BLaER1 treated with 17β-estradiol and CSF1 and Interleukin-3, amounts not matched to agents 10 nM and 100 nM (cell line): Measurements from ENCODE around the gene KIAA0232.
A peak's percentile ranks its signal among the peaks of the same experiment; 100 is the strongest.
"Not testable (repeated sequence)": the region's sequence is repeated elsewhere in the genome, so short reads cannot be mapped to it uniquely, and the experiment has no call there.

Experiments
- H3K27ac ChIP-seq, 11 experiments: shearing (Covaris generic); formaldehyde crosslinking; 2 replicates each; pipeline ENCODE4 v1.8.1; 2022
- H3K27me3 ChIP-seq, 11 experiments: shearing (Covaris generic); formaldehyde crosslinking; 2 replicates each; pipeline ENCODE4 v1.8.1; 2022
- H3K36me3 ChIP-seq, 11 experiments: shearing (Covaris generic); formaldehyde crosslinking; 2 replicates each; pipeline ENCODE4 v1.8.1; 2022
- H3K4me1 ChIP-seq, 10 experiments: shearing (Covaris generic); formaldehyde crosslinking; 2 replicates each; pipeline ENCODE4 v1.8.1; 2022
- H3K4me2 ChIP-seq, 11 experiments: shearing (Covaris generic); formaldehyde crosslinking; 2 replicates each; pipeline ENCODE4 v1.8.1; 2022
- H3K4me3 ChIP-seq, 10 experiments: shearing (Covaris generic); formaldehyde crosslinking; 2 replicates each; pipeline ENCODE4 v1.8.1; 2022
- H3K9ac ChIP-seq, 11 experiments: shearing (Covaris generic); formaldehyde crosslinking; 2 replicates each; pipeline ENCODE4 v1.8.1; 2022
- H3K9me3 ChIP-seq, 11 experiments: shearing (Covaris generic); formaldehyde crosslinking; replicated peaks in 1 of 11; 2 replicates each; pipeline ENCODE4 v1.8.1; 2022
- H4K20me1 ChIP-seq, 11 experiments: shearing (Covaris generic); formaldehyde crosslinking; 2 replicates each; pipeline ENCODE4 v1.8.1; 2022
- Cebpa-rat ChIP-seq, 11 experiments: shearing (Covaris generic); IDR thresholded peaks; 2 replicates each; pipeline ENCODE4 v1.8.1; 2022

KIAA0232 gene

GRCh38 chr4:6907658-6908191 is 125.2 kb downstream of the KIAA0232 start:
- peak overlapping the region in 9 of 11 experiments; percentile 98 to 99 (median 99); a peak in 15 of 22 replicates for H3K9ac ChIP-seq
- H4K20me1 ChIP-seq = peaks cover 0 to 24% (median 7%) of the 10 kb centered on the region in 11 experiments; a peak in 15 of 22 replicates
- peaks cover 65 to 84% (median 73%) of the 10 kb centered on the region in 10 experiments for H3K4me1 ChIP-seq
- no peaks in the 10 kb centered on the region for H3K9me3 ChIP-seq
- H3K27ac ChIP-seq = peak overlapping the region in 9 of 11 experiments; percentile 99 to 100 (median 99); a peak in 16 of 22 replicates
- no peaks in the 10 kb centered on the region for H3K27me3 ChIP-seq
- H3K4me3 ChIP-seq = peak overlapping the region in 3 of 10 experiments; percentile 93 to 96 (median 94); a peak in 3 of 20 replicates
- no peak for TF ChIP-seq Cebpa-rat (IDR thresholded peaks at IDR 0.05)
- H3K4me2 ChIP-seq = peak overlapping the region; percentile 92 to 100 (median 98)
- H3K36me3 ChIP-seq = peaks cover 0 to 3% (median 0%) of the 10 kb centered on the region in 11 experiments; a peak in 2 of 22 replicates

GRCh38 chr4:6908432-6909112 is 126.0 kb downstream of the KIAA0232 start:
- Histone ChIP-seq H3K4me3 (peak overlapping the region; percentile 87 to 98 (median 95)), H3K27ac (peak overlapping the region; percentile 99 to 100 (median 99); a peak in 21 of 22 replicates), H4K20me1 (peaks cover 6 to 31% (median 16%) of the 10 kb centered on the region in 11 experiments; a peak in 17 of 22 replicates), H3K9ac (peak overlapping the region; percentile 96 to 99 (median 99)), H3K27me3 (no peaks in the 10 kb centered on the region), H3K4me1 (peaks cover 65 to 84% (median 73%) of the 10 kb centered on the region in 10 experiments), H3K9me3 (no peaks in the 10 kb centered on the region), H3K36me3 (peaks cover 0 to 12% (median 4%) of the 10 kb centered on the region in 11 experiments; a peak in 5 of 22 replicates), H3K4me2 (peak overlapping the region; percentile 92 to 100 (median 98))
- TF ChIP-seq Cebpa-rat (IDR thresholded peaks at IDR 0.05) = no peak

- H3K9me3 ChIP-seq = no peaks in the 10 kb centered on the region
- peaks cover 12 to 39% (median 23%) of the 10 kb centered on the region in 11 experiments; a peak in 18 of 22 replicates for H4K20me1 ChIP-seq
- no peaks in the 10 kb centered on the region for H3K27me3 ChIP-seq
- peak within 1 kb of the TSS; percentile 96 to 99 (median 99) for H3K9ac ChIP-seq
- peak within 1 kb of the TSS; percentile 87 to 98 (median 95) for H3K4me3 ChIP-seq
- H3K36me3 ChIP-seq = peaks cover 0 to 17% (median 5%) of the 10 kb centered on the region in 11 experiments; a peak in 6 of 22 replicates
- H3K27ac ChIP-seq = peak within 1 kb of the TSS; percentile 99 to 100 (median 99)
- H3K4me1 ChIP-seq = peaks cover 65 to 84% (median 73%) of the 10 kb centered on the region in 10 experiments
- H3K4me2 ChIP-seq = peak within 1 kb of the TSS; percentile 95 to 100 (median 98)
- no peak for TF ChIP-seq Cebpa-rat (IDR thresholded peaks at IDR 0.05)
Observed at GRCh38 chr4:6909113-6909969, 126.8 kb downstream of the KIAA0232 start, which contains the start of gene TBC1D14. TSS of gene TBC1D14 (plus strand) at chr4:6909826. CDS start at chr4:6923390, 13,564 bp downstream.

- peak overlapping the region; percentile 96 to 99 (median 99) for H3K9ac ChIP-seq
- no peaks in the 10 kb centered on the region for H3K9me3 ChIP-seq
- no peaks in the 10 kb centered on the region for H3K27me3 ChIP-seq
- H3K36me3 ChIP-seq = peaks cover 0 to 22% (median 5%) of the 10 kb centered on the region in 11 experiments; a peak in 7 of 22 replicates
- TF ChIP-seq Cebpa-rat (IDR thresholded peaks at IDR 0.05) = no peak
- H4K20me1 ChIP-seq = peaks cover 17 to 45% (median 29%) of the 10 kb centered on the region in 11 experiments; a peak in 18 of 22 replicates
- peak overlapping the region; percentile 99 to 100 (median 99) for H3K27ac ChIP-seq
- H3K4me1 ChIP-seq = peaks cover 65 to 84% (median 73%) of the 10 kb centered on the region in 10 experiments
- H3K4me2 ChIP-seq = peak overlapping the region; percentile 87 to 99 (median 95)
- H3K4me3 ChIP-seq = peak overlapping the region; percentile 87 to 98 (median 95)
Observed at GRCh38 chr4:6909970-6910339, 127.4 kb downstream of the KIAA0232 start.

- Histone ChIP-seq H3K27me3 (no peaks in the 10 kb centered on the region), H3K9ac (peak overlapping the region; percentile 96 to 99 (median 99)), H3K4me2 (peak overlapping the region; percentile 87 to 99 (median 95)), H4K20me1 (peaks cover 22 to 50% (median 34%) of the 10 kb centered on the region in 11 experiments), H3K36me3 (peaks cover 0 to 27% (median 7%) of the 10 kb centered on the region in 11 experiments; a peak in 9 of 22 replicates), H3K9me3 (no peaks in the 10 kb centered on the region), H3K4me3 (peak overlapping the region; percentile 87 to 98 (median 95)), H3K27ac (peak overlapping the region; percentile 99 to 100 (median 99)), H3K4me1 (peaks cover 65 to 84% (median 73%) of the 10 kb centered on the region in 10 experiments)
- no peak for TF ChIP-seq Cebpa-rat (IDR thresholded peaks at IDR 0.05)
Observed at GRCh38 chr4:6910340-6910959, 127.9 kb downstream of the KIAA0232 start.

- Histone ChIP-seq H3K36me3 (peaks cover 0 to 33% (median 7%) of the 10 kb centered on the region in 11 experiments; a peak in 11 of 22 replicates), H3K27me3 (no peaks in the 10 kb centered on the region), H4K20me1 (peaks cover 29 to 57% (median 42%) of the 10 kb centered on the region in 11 experiments), H3K9me3 (no peaks in the 10 kb centered on the region), H3K4me2 (peak overlapping the region; percentile 87 to 99 (median 95)), H3K9ac (peak overlapping the region; percentile 96 to 99 (median 99)), H3K4me3 (peak overlapping the region; percentile 87 to 98 (median 95)), H3K27ac (peak overlapping the region; percentile 99 to 100 (median 99)), H3K4me1 (peaks cover 65 to 84% (median 73%) of the 10 kb centered on the region in 10 experiments)
- no peak for TF ChIP-seq Cebpa-rat (IDR thresholded peaks at IDR 0.05)
Observed at GRCh38 chr4:6910960-6911874, 128.7 kb downstream of the KIAA0232 start.

- H3K4me1 ChIP-seq = peaks cover 67 to 85% (median 76%) of the 10 kb centered on the region in 10 experiments
- H3K27ac ChIP-seq = peak overlapping the region; percentile 99 to 100 (median 99)
- H3K9ac ChIP-seq = peak overlapping the region; percentile 96 to 99 (median 99)
- H3K36me3 ChIP-seq = peaks cover 0 to 35% (median 8%) of the 10 kb centered on the region in 11 experiments; a peak in 12 of 22 replicates
- H3K4me2 ChIP-seq = peak overlapping the region; percentile 87 to 99 (median 95)
- H3K27me3 ChIP-seq, H3K9me3 ChIP-seq: not testable (repeated sequence)
- peaks cover 36 to 64% (median 49%) of the 10 kb centered on the region in 11 experiments for H4K20me1 ChIP-seq
- peak overlapping the region; percentile 87 to 98 (median 95) for H3K4me3 ChIP-seq
Observed at GRCh38 chr4:6911917-6912316, 129.4 kb downstream of the KIAA0232 start.
